ENCODE measurements around the gene IGFBP5. TPM values are rescaled to one million over a fixed set of nuclear protein-coding genes. Genes with fewer than 3 reads are reported as not detected.

The IGFBP5 gene
- total and polyA plus RNA-seq, 2 of the 8 experiments (the other 6 are each of a cell fraction or from before 2014, with no cell fraction given) = 2.2 to 2.5 TPM

DNA sequence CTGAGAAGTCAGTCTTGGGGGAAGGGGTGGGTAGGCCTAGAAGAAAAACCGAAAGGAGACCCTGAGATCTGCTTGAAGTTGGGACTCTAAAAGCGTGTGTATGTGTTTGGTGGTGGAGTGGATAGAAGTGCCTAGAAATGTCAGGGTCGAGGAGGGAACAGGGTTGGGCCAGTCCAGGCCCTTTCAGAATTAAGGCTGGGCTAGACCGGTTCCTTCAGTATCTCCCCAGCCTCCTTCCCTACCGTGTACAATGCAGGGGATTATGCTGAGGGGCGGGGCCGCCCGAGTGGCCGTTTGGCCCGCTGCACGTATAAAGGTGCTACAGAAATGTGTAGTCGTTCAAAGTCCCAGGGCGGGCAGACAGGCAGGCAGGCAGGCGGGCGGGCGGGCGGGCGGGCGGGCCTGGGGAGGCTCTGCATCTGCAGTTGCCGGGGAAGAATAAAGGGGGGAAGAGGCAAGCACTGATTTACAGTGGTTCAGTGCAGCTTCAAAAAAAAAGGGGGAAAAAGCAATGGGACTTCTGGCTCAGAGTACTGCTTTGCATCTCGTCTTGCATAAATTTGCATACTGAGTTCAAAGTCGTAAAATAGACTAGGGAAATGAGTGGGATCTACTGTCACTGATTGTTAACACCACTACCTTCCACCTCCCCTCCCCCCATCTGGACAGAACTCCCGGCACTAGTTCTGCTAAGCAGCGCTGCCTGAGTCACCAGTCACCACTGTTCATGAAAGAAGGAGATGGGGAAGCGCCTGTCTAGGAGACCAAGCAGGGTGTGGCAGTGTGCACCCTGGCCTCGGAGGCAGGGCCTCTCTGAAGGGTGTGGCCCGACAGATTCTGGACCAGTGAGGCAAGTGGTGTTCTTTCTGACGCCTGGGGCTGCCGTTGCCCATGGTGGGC, 58.5 kb downstream of the IGFBP5 start:
- H3K36me3 ChIP-seq (ENCODE audit: control insufficient read depth in 2 of 4, insufficient read depth in 4 of 4, low read length in 3 of 4) = peaks cover 4 to 22% (median 12%) of the 10 kb centered on the region in 4 experiments; a peak in 7 of 8 replicates
- peak overlapping the region; percentile 76 for H3K18ac ChIP-seq (ENCODE audit: extremely low read depth, low read length)
- H4K91ac ChIP-seq (replicated peaks; ENCODE audit: insufficient read length, low read length) = peak overlapping the region; percentile 67
- H3K27me3 ChIP-seq (replicated peaks in 1 of 4; ENCODE audit: control insufficient read depth in 3 of 4, extremely low read depth in 1 of 4, insufficient read depth in 3 of 4, low read length in 3 of 4) = peaks cover 0 to 7% (median 5%) of the 10 kb centered on the region in 4 experiments; a peak in 3 of 7 replicates
- peak overlapping the region; percentile 72 for H4K8ac ChIP-seq (ENCODE audit: extremely low read depth, insufficient read depth, low read length)
- peaks cover 11% of the 10 kb centered on the region for H3K79me1 ChIP-seq (ENCODE audit: low read depth, low read length)
- peak overlapping the region; percentile 37; the same call in 1 of the 2 replicates for H2BK15ac ChIP-seq (ENCODE audit: low read length)
- peaks cover 32% of the 10 kb centered on the region for H3K23me2 ChIP-seq (ENCODE audit: low read depth, low read length)
- peak overlapping the region; percentile 71 to 93 (median 86); a peak in 7 of 8 replicates for H3K4me3 ChIP-seq (ENCODE audit: extremely low read depth in 1 of 4, insufficient read depth in 2 of 4, low read depth in 3 of 4, low read length in 4 of 4)
- peak overlapping the region; percentile 28 for H2BK120ac ChIP-seq (replicated peaks; ENCODE audit: low read depth, low read length)
- WGBS, 2 experiments (ENCODE audit: extremely low coverage in 1 of 2, insufficient coverage in 1 of 2, insufficient read length in 1 of 2, insufficient replicate concordance in 2 of 2, low coverage in 1 of 2, low lambda C conversion rate in 2 of 2, missing lambda C conversion rate in 1 of 2) = 22% methylated on average over 29 of the region's 29 CpGs; no CpG with 5 or more reads in 1 of the 2 experiments
- no peaks in the 10 kb centered on the region for H3K9me3 ChIP-seq (ENCODE audit: insufficient read depth in 2 of 2, low read depth in 1 of 2, low read length in 1 of 2)
- peak overlapping the region; percentile 32; the same call in 1 of the 2 replicates for H3K27ac ChIP-seq (ENCODE audit: low read depth, low read length)
- peaks cover 15 to 75% of the 10 kb centered on the region in 2 experiments for H3K79me2 ChIP-seq (ENCODE audit: control insufficient read depth in 1 of 2, insufficient read depth in 2 of 2, low read length in 2 of 2)
- H3K4me2 ChIP-seq (ENCODE audit: insufficient read depth in 1 of 2, low read depth in 2 of 2, low read length in 2 of 2) = peak overlapping the region; percentile 95 to 99
- FAIRE-seq (peak; percentile 52), DNase-seq (ENCODE audit: low read depth in 1 of 2, low spot score in 2 of 2) (peak in 1 of 2 experiments; percentile 59)
- peak overlapping the region; percentile 95 for H3K4ac ChIP-seq (replicated peaks; ENCODE audit: insufficient read length, low read depth, low read length)
- CTCF ChIA-PET (ENCODE audit: partially characterized antibody) = interaction anchor here (0.6 to 20.6 kb wide), 9 partner anchors 15 to 414 kb away, joined by 3 to 251 read pairs (median 3); no protein-coding TSS in a partner anchor
- H3K14ac ChIP-seq (ENCODE audit: insufficient read length) = no peak overlapping the region
- no peak overlapping the region for H3K23ac ChIP-seq (ENCODE audit: insufficient read length)
- H4K5ac ChIP-seq (ENCODE audit: insufficient read length, low read depth, low read length) = peak overlapping the region; percentile 24
- peak overlapping the region; percentile 95 for H2BK12ac ChIP-seq (ENCODE audit: low read depth, low read length)
- POLR2A ChIA-PET (ENCODE audit: partially characterized antibody) = interaction anchor here (0.7 to 3.3 kb wide), 10 partner anchors 13 to 111 kb away, joined by 3 to 28 read pairs (median 4); no protein-coding TSS in a partner anchor
- peak overlapping the region in 3 of 4 experiments; percentile 45 to 59 (median 55); a peak in 6 of 7 replicates for H3K9ac ChIP-seq (replicated peaks in 1 of 4; ENCODE audit: extremely low read depth in 1 of 4, low read depth in 3 of 4, low read length in 3 of 4)
- H4K20me1 ChIP-seq (replicated peaks in 1 of 2; ENCODE audit: control insufficient read depth in 1 of 2, insufficient read depth in 2 of 2, low read length in 2 of 2) = peaks cover 5 to 6% of the 10 kb centered on the region in 2 experiments
- no peak overlapping the region for H2AFZ ChIP-seq (ENCODE audit: low read length)
- peak overlapping the region; percentile 89; the same call in 1 of the 2 replicates for H2AK5ac ChIP-seq (ENCODE audit: low read depth, low read length)
- H3K4me1 ChIP-seq (replicated peaks in 1 of 4; ENCODE audit: control insufficient read depth in 3 of 4, insufficient read depth in 4 of 4, low read length in 3 of 4) = peaks cover 10 to 23% (median 18%) of the 10 kb centered on the region in 4 experiments
- H3K56ac ChIP-seq (replicated peaks; ENCODE audit: insufficient read length, low read depth, low read length) = peak overlapping the region; percentile 32
- H2BK5ac ChIP-seq (ENCODE audit: low read depth, low read length) = peak overlapping the region; percentile 87
- peak overlapping the region; percentile 95; the same call in 1 of the 2 replicates for H2BK20ac ChIP-seq (ENCODE audit: low read length)
- TF ChIP-seq FOSL1 (IDR thresholded peaks at IDR 0.05; ENCODE audit: insufficient read depth, low read depth, low read length) (no peak), PHF8 (conservative IDR thresholded peaks at IDR 0.05; ENCODE audit: low read depth, low read length) (no peak), SP1 (IDR thresholded peaks at IDR 0.05; ENCODE audit: low read depth, low read length) (no peak), TAF1 (IDR thresholded peaks at IDR 0.05; ENCODE audit: low read depth, low read length) (peak; percentile 42; the same call in 1 of the 2 replicates), SIN3A (conservative IDR thresholded peaks at IDR 0.05 in 1 of 2, IDR thresholded peaks at IDR 0.05 in 1 of 2; ENCODE audit: low read depth in 1 of 2, low read length in 2 of 2) (peak in 1 of 2 experiments; percentile 2; a peak in 1 of 4 replicates), CREB1 (IDR thresholded peaks at IDR 0.05) (no peak), CHD1 (IDR thresholded peaks at IDR 0.05; ENCODE audit: low read depth, low read length) (no peak), SAP30 (IDR thresholded peaks at IDR 0.05; ENCODE audit: insufficient read depth, insufficient replicate concordance, low read length) (no peak)
- TF ChIP-seq, protein P1, sequence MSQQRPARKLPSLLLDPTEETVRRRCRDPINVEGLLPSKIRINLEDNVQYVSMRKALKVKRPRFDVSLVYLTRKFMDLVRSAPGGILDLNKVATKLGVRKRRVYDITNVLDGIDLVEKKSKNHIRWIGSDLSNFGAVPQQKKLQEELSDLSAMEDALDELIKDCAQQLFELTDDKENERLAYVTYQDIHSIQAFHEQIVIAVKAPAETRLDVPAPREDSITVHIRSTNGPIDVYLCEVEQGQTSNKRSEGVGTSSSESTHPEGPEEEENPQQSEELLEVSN (IDR thresholded peaks at IDR 0.05) = 0 out of 2 replicates have a peak, but pooled peaks have one; percentile 34

Measured in H1 (cell line).